Bone marrow (tissue), 2 donors: ENCODE data around the gene GPX7.

ENCODE experiments used
- DNase-seq, 2 donors: peaks; one replicate each; lab custom pipeline; 2025; lab: John Stamatoyannopoulos, UW

The GPX7 gene

DNA sequence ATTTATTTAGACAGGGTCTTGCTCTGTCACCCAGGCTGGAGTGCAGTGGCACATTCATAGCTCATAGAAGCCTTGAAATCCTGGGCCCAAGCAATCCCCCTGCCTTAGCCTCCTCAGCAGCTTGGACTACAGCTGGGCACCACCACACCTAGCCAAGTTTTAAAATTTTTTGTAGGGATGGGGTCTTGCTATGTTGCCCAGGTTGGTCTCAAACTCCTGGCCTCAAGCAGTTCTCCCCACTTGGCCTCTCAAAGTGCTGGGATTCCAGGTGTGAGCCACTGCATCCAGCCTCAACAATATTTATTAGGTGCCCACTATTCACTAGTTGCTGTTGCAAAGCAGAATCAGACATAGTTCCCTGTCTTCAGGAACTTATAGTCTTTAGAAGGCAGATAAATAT lies 14.1 kb upstream of the GPX7 start:
- DNase-seq: no peak

DNA sequence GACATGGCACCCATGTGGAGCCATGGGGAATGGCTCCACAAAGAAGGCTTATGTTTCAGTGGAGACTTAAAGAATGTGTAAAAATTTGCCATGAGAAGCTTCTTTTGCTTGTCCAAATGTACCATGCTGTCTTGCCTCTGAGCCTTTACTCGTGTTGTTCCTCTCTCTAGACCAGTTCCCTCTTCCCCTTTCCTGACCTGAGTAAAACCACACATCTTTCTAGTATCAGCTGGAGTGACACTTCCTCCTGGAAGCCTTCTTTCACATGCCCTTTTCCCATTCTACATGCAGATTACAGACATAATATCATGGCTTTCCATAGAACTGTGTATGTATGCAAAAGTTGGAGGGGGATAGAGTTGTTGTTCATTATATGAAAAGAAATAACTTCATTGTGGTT lies 13.6 kb upstream of the GPX7 start:
- DNase-seq: no peak

DNA sequence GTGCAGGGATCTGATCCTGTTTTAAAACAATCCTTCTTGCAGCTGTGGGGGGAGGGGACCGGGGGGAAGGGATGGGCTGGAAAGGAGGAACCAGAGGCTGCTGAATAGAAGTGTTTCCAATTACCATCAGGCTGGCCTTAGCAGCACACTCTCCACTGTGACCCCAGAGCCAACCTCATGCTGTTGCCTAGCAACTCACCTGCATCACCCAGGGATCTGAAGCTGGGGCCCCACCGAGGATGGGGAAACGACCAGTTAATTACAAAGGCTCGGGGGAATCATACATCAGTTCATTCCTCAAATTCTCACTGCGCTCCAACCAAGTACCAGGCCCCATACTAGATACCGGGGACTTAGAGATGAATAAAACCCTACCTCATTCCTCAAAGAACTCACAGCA lies 11.9 kb upstream of the GPX7 start:
- no peak for DNase-seq

DNA sequence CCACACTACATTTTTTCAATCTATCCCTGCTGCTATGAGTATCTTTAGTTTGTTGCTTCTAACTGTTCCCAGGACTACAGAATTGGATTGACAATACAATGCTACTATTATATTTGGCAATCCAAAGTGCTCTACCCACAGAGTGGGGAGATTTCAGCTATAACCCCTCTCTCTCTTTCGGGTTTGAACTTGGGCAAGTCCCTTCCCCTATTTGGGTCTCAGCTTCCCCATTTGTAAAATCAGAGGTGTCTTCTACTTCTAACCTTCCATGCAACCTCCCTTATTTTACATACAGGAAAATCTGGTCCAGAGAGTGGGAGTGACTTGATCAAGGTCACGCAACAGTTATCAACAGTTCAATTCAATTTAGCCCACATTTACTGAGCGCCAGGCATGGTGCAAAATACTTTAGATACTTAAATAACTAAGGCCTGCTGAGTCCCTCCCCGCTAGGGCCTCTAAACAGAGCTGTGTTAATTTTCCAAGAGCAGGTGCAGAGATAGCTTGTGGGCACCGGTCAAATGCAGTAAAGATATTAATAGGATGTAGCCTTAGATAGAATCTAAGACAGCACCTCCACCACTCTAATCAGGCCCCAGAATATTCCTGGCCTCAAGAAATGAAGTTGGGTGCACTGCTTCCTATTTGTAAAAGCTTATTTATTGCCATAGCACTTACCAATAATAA lies 9.4 kb upstream of the GPX7 start:
- DNase-seq: no peak

DNA sequence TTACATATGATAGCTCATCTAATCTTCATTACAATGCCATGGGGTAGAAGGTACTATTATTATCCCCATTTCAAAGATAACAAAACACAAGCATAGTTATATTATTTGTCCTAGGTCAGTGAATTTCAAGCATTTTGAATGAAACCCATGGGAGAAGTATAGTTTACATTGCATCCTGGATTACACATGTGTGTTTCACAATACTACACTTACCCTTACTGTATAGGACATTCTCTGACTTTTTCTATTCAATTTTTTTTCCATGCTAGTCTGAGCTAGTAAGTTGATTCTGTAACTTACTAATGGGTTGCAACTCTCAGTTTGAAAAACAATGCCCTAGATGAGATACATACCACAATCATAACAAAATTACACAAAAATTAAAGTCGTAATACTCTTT lies 8.7 kb upstream of the GPX7 start:
- DNase-seq: no peak

DNA sequence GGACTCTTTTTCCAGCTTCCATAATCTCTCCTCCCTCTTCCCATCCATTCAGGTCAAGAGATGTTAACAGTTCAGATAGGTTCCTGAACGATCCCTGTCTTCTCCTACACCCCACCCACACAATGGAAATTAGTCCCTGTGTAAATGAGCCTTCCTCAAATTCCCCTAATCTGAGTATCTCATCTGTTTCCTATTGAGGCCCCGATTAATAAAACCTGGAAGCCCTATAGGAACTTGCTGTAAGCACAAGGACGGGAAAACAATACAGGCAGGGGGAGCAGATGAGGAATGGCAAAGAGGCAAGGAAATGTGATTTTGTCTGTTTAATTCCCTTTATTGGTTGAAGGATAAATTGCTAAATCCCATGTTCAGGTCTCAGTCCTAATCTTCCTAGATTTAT lies 7.1 kb upstream of the GPX7 start:
- DNase-seq: no peak

DNA sequence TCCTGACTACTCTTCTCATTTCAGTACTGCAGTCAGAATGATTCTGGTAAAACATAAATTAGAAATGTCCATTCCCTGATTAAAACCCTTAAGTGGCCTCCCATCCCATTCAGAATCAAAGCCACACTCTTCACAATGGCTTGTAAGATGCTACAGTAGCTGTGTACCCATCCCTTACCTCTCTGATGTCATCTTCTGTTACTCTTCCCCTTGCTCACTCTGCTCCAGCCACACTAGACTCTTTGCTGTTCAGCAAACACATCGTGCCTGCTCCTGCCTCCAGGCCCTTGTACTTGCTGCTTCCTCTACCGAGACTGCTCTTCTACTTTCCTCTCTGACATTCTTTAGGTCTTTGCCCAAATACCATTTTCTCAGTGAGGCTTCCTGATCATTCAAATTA lies 4.3 kb upstream of the GPX7 start:
- DNase-seq: no peak

DNA sequence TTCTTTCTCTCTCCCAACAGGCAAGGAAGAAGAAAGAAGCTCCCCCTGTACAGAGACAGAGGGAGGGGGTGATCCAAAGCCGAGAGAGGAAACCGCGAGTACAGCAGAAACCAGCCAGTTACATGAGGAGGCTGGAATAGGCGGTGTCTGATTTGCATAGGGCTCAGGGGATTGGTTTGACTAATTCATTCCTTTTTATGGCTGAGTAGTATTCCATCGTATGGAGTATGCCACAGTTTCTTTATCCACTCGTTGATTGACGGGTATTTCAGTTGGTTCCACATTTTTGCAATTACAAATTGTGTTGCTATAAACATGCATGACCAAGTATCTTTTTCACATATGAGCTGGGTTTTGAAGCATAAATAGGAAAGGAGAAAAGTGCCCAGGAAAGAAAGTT lies 3.4 kb upstream of the GPX7 start:
- no peak for DNase-seq

DNA sequence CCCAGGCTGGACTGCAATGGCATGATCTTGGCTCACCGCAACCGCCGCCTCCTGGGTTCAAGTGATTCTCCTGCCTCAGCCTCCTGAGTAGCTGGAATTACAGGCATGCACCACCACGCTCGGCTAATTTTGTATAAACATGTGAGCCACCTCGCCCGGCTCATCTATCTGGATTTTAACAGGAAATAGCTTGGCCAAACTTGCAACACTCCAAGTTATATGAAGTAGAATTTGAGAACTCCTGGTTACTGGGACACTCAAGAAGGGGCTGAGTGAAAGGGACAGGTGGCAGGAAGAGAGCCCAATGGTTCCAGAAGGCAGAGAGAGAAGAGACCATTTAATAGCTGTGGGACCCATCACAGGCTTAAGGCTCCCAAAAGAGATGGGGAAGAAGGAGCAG lies 2.9 kb upstream of the GPX7 start:
- DNase-seq: no peak

DNA sequence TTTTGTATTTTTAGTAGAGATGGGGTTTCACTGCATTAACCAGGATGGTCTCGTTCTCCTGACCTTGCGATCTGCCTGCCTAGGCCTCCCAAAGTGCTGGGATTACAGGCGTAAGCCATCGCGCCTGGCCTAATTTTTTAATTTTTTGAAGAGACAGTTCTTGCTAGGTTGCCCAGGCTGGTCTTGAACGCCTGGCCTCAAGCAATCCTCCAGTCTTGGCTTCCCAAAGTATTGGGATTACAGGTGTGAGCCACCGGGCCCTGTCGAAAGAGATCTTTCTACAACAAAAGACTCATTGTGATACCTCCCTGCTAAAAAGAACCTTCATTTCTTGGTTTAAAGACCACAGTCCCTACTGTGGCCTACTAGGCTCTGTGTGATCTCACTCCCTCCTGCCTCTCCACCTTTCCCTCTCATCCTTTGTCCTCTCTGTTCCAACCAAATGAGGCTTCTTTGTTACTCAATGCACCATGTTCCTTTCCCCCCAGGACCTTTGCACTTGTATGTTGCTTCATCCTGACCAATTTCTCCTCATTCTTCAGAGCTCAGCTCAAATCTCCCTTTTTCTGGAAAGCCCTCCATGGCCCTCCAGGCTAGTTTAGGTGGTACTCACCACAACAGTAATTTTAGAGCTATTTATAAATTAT lies 1.5 kb upstream of the GPX7 start:
- no peak for DNase-seq

DNA sequence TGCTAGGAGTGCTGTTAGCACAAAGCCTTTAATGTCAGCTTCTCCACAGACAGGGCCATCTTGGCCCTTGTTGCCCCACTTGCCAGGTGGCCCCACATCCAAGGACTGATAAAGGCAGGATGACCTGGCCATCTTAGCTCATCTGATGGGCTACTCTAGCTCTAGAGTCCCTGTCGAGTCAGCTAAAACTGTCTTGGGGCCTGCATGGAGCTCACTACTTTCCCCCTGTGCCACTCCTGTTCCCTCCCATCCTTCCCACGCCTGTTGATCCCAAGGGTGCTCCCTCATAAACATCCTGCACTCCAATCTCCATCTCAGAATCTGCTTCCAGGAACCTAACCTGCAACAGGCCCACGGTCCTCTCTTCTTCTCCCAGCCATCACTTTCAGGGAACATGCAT lies 652 bp upstream of the GPX7 start:
- DNase-seq: no peak

DNA sequence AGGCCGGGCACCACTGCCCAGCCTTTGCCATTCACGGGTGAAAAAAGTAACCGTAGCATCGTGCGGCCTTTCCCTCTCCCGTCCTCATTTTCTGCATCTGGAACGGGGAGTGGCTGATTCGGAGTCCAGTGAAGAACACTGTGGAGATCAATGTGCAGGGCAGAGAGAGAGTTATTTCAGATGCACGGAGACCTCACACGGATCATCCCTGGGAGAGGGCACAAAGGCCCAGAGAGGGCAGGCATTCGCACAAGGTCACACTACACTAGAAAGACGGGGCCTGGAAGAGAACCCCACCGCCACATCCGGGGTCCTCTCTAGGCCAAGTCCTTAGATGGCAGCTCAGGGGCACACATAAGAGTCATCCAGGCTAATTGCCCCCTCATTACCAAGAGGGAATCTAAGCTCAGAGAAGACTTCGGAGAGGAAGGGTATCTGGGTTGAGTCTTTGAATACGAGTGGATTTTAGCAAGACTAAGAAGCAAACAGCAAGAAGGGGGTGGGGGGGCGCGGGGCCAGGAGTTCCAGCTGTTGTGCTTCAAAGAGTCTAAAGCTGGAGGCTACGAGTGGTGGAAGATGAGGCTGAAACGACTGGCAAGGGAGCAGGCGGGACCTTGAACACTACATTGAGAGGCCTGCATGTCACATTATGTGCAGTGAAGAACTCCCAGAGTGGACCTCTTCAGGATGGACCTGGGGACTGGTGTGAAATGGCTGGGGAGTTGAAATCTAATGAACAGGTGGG lies 857 bp downstream of the GPX7 start:
- DNase-seq: no peak

DNA sequence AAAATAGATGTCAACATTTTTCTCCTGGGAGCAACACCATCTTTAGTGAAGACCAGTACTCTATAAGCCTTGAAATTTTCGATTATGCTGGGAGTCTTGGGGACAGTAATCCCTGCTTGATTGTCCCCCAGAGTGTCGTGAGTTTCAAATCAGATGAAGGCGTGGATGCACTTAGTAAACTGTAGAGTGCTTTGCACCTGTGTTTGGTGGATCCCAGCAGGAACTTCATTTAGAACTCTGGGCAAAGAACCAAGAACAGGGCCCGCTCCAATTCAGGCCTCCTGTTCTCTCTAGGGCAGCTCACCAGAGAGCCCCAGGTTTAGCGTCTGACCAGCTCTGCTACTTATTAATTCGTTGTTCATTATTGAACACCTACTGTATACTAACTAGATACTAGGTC lies 1.5 kb downstream of the GPX7 start:
- DNase-seq: no peak

DNA sequence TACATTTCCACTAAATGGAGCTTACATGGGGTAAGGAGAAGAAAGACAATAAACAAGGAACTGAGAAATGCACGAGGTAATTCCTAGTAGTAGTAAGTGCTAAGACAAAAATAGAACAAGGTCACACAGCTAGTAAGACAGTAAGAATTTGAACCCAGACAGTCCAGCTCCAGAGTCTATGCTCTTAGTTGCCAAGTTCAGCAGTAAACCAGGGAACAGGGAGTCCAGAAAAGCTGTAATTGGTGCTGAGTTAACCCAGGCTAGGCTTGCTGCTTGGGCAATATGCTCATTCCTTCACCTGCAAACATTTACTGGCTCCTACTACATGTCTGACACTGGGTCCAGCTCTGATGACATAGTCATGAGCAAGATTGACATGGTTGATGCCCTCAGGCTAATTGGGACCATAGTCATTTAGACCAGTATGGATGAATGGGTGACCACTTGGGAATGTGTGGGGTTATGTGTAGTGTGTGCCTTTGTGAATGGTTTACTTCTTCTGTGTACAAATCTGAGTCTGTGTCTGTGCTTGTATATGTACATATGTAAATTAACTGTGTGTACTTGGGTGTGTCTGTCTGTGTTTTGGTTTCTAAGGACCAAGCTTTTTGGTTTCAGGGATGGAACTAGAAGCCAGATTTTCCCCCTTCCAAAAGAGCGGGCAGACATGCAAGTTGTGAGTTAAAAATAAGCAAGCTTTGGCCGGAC lies 2.0 kb downstream of the GPX7 start:
- DNase-seq: no peak

DNA sequence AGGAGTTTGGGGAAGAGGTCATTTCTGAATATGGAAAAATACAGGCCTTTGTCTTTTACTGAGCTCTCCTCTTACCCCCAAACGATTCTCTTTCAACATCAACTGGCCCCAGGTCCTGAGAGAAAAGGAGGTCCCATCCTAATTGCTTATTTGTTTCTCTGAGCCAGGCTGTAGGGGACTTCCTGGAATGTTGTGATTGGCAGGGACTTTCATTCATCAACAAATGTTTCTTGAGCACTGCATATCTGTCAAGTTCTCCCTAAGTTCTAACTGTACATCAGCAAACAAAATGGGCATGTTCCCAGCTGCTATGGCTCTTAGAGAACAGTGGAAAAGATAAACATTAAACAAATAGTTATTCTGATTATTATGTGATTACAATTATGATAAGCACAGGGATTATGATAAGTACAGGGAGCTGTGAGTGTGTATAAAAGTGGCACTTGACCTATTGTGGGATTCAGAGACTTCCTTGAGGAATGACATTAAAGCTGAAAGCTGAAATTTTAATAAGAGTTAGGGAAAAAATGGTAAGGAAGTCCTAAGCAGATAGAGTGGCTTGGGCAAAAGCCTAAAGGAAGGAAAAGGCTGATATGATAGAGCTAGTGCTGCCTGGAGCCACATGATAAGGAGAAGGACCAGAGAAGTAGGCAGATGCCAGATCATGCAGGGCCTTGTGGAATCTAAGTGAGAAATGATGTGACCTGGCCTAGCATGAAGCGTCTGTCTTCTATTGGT lies 11.6 kb downstream of the GPX7 start:
- DNase-seq: no peak

DNA sequence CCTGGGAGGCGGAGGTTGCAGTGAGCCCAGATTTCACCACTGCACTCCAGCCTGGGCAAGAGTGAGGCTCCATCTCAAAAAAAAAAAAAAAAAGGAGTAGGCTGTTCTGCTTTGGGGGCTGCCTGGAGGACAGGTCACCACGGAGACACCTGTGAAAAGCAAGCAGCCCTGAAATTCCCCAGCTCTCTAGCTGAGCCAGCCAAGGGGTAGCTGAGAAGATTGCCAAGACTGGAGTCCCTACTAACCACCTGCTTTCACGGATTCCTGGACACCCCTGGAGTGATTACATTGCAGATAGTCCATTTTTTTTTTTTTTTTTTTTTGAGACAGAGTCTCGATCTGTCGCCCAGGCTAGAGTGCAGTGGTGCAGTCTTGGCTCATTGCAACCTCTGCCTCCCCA lies 12.5 kb downstream of the GPX7 start:
- no peak for DNase-seq

DNA sequence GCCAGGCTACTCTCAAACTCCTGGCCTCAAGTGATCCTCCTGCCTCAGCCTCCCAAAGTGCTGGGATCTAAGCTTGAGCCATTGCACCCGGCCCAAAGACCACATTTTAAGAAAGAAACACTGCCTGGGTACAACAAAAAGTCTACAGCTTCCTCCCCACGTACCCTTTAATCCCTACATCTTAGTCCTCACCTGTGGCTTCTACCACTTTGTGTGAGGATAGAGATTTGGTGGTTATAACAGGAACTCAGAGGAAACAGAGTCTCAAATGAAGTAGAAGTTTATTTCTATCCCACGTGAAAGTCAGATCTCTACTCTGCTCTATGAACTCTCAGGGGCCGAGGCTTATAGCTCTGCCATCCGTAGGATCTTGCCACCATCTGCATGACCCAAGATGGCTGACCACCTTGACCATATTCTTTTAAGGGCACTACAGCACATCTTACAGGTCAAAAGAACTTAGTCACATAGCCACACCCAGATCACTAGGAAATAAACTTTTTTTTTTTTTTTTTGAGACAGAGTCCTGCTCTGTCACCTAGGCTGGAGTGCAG lies 13.4 kb downstream of the GPX7 start:
- DNase-seq: no peak

DNA sequence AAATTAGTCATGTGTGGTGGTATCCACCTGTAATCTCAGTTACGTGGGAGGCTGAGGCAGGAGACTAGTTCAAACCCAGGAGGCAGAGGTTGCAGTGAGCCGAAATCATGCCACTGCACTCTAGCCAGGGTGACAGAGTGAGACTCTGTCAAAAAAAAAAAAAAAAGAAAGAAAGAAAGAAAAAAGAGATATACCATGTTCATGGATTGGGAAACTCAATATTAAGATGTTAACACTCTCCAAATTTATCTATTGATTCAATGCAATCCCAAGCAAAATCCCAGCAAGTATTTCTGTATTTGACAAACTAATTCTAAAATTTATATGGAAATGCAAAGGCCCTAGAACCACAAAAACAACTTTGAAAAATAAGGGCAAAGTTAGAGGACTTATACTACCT lies 19.8 kb downstream of the GPX7 start:
- DNase-seq: no peak

DNA sequence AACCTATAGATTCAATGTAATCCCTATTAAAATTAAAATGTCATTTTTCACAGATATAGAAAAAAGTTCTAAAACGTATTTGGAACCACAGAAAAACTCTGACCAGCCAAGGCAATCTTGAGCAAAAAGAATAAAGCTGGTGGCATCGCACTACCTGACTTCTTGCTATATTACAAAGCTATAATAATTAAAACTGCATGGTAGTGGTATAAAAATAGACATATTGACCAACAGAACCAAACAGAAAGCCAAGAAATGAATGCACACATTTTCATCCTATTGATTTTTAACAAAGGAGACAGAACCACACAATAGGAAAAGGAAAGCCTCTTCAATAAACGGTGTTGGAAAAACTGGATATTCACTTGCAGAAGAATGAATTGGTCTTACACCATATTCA lies 21.6 kb downstream of the GPX7 start:
- no peak for DNase-seq

DNA sequence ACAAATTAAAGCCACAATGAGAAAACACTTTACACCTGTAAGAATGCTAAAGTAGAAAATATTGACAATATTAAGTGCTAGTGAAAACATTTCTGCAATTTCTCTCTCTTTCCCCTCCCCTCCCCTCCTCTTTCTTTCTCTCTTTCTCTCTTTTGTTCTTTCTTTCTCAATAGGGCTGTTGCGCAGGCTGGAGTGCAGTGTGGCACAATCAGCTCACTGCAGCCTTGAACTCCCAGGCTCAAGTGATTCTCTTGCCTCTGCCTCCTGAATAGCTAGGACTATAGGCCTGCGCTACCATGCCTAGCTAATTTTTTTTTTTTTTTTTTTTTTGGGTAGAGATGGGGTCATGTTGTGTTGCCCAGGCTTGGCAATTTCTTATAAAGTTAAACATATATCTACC lies 24.9 kb downstream of the GPX7 start:
- DNase-seq: no peak

DNA sequence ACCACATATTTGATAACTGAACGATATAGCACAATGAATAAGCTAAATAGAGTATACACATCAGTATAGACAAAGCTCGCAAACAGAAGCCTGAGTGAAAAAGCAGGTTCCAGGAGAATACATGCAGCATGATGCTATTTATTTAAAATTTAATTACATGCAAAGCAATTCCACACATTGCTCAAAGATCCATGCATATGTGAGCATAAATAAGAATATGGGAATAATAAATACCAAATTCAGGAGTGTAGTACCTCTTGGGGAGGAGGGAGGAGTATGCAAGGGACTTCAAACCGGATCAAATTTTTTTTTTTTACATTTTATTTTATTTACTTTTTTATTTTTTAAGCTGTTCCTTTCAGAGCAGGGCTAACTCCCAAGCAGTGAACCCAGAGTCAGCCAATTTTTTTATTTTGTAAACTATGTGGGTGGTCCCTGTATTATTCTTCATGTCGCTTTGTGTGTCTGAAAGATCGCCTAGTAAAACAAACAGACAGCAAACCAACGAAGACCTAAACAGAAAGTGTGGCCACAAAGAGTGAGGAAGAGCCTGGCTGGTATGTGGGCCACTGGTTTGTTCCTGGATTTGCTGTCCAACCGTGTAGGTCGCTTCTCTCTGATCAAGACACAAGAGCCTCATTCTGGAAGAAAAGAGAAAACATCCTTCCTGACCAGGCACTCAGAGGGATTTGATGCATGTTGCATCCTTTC lies 26.6 kb downstream of the GPX7 start:
- no peak for DNase-seq
